Neural cell (in vitro differentiated cells): ENCODE results near the gene AGO3.

Experiments used
- CTCF ChIP-seq: fragments of 450-650 bp; IDR thresholded peaks from 2 replicates; pipeline ENCODE4 v1.5.1; 2014; ENCODE audit warnings: antibody characterized with exemption, mild to moderate bottlenecking, moderate library complexity; ENCODE audit not compliant: poor library complexity, severe bottlenecking
- POLR2AphosphoS5 ChIP-seq: IDR thresholded peaks from 2 replicates; pipeline ENCODE4 v1.6.1; 2012
- RAD21 ChIP-seq: fragments of 450-650 bp; conservative IDR thresholded peaks from 2 replicates; pipeline ENCODE4 v1.6.1; 2014; ENCODE audit warnings: antibody characterized with exemption, mild to moderate bottlenecking, moderate library complexity

- TF ChIP-seq CTCF (no peak), POLR2AphosphoS5 (no peak), RAD21 (no peak)
Observed at GRCh38 chr1:35888255-35888654, 42.6 kb upstream of the AGO3 start.
